GM12878 (cell line): ENCODE results near the gene CD86. TPM values are rescaled to one million over a fixed set of nuclear protein-coding genes. Genes with fewer than 3 reads are reported as not detected.

Source experiments
- ATAC-seq: fragments of 200-7000 bp; cut with Tn5 transposase; 3 replicates; pipeline ENCODE4 v1.9.1; 2020; ENCODE audit warnings: mild to moderate bottlenecking, moderate library complexity
- BruUV-seq: library from RNA; stranded (reverse); fragments of 400-500 nt; replicated peaks from 2 replicates; lab custom pipeline; 2021; lab: Mats Ljungman, UMichigan
- CTCF ChIA-PET: fragments of 300-600 bp; sonication (Branson Sonifier 250); formaldehyde crosslinking; extraction: SDS; loops from one replicate; lab custom pipeline; 2021; ENCODE audit warnings: inconsistent platforms; lab: Yijun Ruan, JAX
- POLR2A ChIA-PET: fragments of 350-600 bp; formaldehyde crosslinking; extraction: SDS; loops from one replicate; lab custom pipeline; 2021; ENCODE audit warnings: inconsistent platforms; lab: Charles Lee
- RAD21 ChIA-PET: fragments of 300-600 bp; sonication (Branson Sonifier 250); formaldehyde crosslinking; loops from one replicate; lab custom pipeline; 2023; ENCODE audit warnings: antibody characterized with exemption; ENCODE audit not compliant: unreplicated experiment; lab: Charles Lee
- SMC1A ChIA-PET: fragments of 300-600 bp; sonication (Branson Sonifier 250); formaldehyde crosslinking; loops from one replicate; lab custom pipeline; 2023; ENCODE audit not compliant: unreplicated experiment, uncharacterized antibody; lab: Charles Lee
- DNase-seq: peaks from one replicate; pipeline ENCODE4 v3.0.0-alpha.2; 2011; ENCODE audit warnings: low read depth, low spot score
- FAIRE-seq: peaks from 3 replicates; lab custom pipeline; 2011; peaks lifted over from hg19 to GRCh38; lab: Jason Lieb, UNC
- H2AFZ ChIP-seq: 2 replicates; pipeline ENCODE4 v1.6.0; 2011; ENCODE audit warnings: low read depth, low read length, control low read depth; ENCODE audit not compliant: control insufficient read depth
- H3K27ac ChIP-seq: 2 replicates; pipeline ENCODE4 v1.5.1; 2011; ENCODE audit warnings: control low read depth; ENCODE audit not compliant: control insufficient read depth, insufficient read depth
- H3K27me3 ChIP-seq, 2 experiments: replicated peaks in 1 of 2; 2 replicates each; pipeline versions ENCODE4 v1.6.0 to v1.6.1; 2011; ENCODE audit warnings: low read length in 1 of 2; ENCODE audit not compliant: control insufficient read depth in 2 of 2, insufficient read depth in 2 of 2
- H3K36me3 ChIP-seq, 2 experiments: 2 replicates each; pipeline ENCODE4 v1.5.1; 2011; ENCODE audit warnings: low read length in 1 of 2; ENCODE audit not compliant: control insufficient read depth in 2 of 2, insufficient read depth in 2 of 2
- H3K4me1 ChIP-seq: 2 replicates; pipeline ENCODE4 v1.6.1; 2011; ENCODE audit warnings: mild to moderate bottlenecking, low read length, moderate library complexity, mixed read lengths; ENCODE audit not compliant: control insufficient read depth, insufficient read depth
- H3K4me2 ChIP-seq: 2 replicates; pipeline ENCODE4 v1.6.0; 2011; ENCODE audit warnings: control low read depth; ENCODE audit not compliant: control insufficient read depth, insufficient read depth
- H3K4me3 ChIP-seq: fragments of 200-600 bp; sonication (generic); 2 replicates; pipeline ENCODE4 v1.5.1; 2016
- H3K79me2 ChIP-seq: 2 replicates; pipeline ENCODE4 v1.6.0; 2011; ENCODE audit warnings: low read length; ENCODE audit not compliant: control insufficient read depth, insufficient read depth
- H3K9ac ChIP-seq: 2 replicates; pipeline ENCODE4 v1.8.0; 2011; ENCODE audit warnings: low read length, control low read depth, mixed read lengths; ENCODE audit not compliant: control insufficient read depth, insufficient read depth
- H3K9me3 ChIP-seq: replicated peaks from 3 replicates; pipeline ENCODE4 v1.5.1; 2011; ENCODE audit warnings: mild to moderate bottlenecking, low read length; ENCODE audit not compliant: control insufficient read depth, insufficient read depth
- H4K20me1 ChIP-seq: 2 replicates; pipeline ENCODE4 v1.6.0; 2011; ENCODE audit not compliant: control insufficient read depth, insufficient read depth
- ATF3 ChIP-seq: IDR thresholded peaks from 2 replicates; pipeline ENCODE4 v1.6.1; 2011; ENCODE audit warnings: low read depth, mild to moderate bottlenecking, low read length, moderate library complexity, borderline replicate concordance; ENCODE audit errors: extremely low read depth
- BMI1 ChIP-seq: fragments of 450-650 bp; IDR thresholded peaks from 2 replicates; pipeline ENCODE4 v1.6.1; 2016; ENCODE audit warnings: mild to moderate bottlenecking, moderate library complexity, borderline replicate concordance
- CHD4 ChIP-seq: fragments of 200-600 bp; sonication (generic); IDR thresholded peaks from 2 replicates; pipeline ENCODE4 v1.6.1; 2016; ENCODE audit warnings: mild to moderate bottlenecking
- CREM ChIP-seq: IDR thresholded peaks from 2 replicates; pipeline ENCODE4 v1.6.1; 2014; ENCODE audit warnings: antibody characterized with exemption, low read depth
- E2F8 ChIP-seq: fragments of 450-650 bp; IDR thresholded peaks from 2 replicates; pipeline ENCODE4 v1.6.1; 2018; ENCODE audit warnings: mild to moderate bottlenecking, low read depth, moderate library complexity; ENCODE audit not compliant: partially characterized antibody
- FOS ChIP-seq: IDR thresholded peaks from 3 replicates; pipeline ENCODE4 v1.6.1; 2011; ENCODE audit warnings: borderline replicate concordance; ENCODE audit not compliant: insufficient read length; ENCODE audit errors: extremely low read depth
- FOXM1 ChIP-seq: IDR thresholded peaks from 2 replicates; pipeline ENCODE4 v1.6.1; 2012; ENCODE audit warnings: low read depth, mild to moderate bottlenecking, inconsistent platforms, low read length, moderate library complexity
- IRF5 ChIP-seq: fragments of 450-650 bp; IDR thresholded peaks from 2 replicates; pipeline ENCODE4 v1.6.1; 2017; ENCODE audit warnings: borderline replicate concordance
- KLF5 ChIP-seq: fragments of 450-650 bp; IDR thresholded peaks from 2 replicates; pipeline ENCODE4 v1.6.1; 2014; ENCODE audit warnings: mild to moderate bottlenecking; ENCODE audit not compliant: partially characterized antibody
- PML ChIP-seq: IDR thresholded peaks from 2 replicates; pipeline ENCODE4 v1.6.1; 2012; ENCODE audit warnings: low read length, inconsistent platforms
- RCOR1 ChIP-seq: conservative IDR thresholded peaks from 2 replicates; pipeline ENCODE4 v1.6.1; 2012; ENCODE audit warnings: low read depth, low read length, improper control_type of control experiment
- RUNX3 ChIP-seq: IDR thresholded peaks from 2 replicates; pipeline ENCODE4 v1.6.1; 2012; ENCODE audit warnings: low read length, inconsistent platforms
- SP1 ChIP-seq: IDR thresholded peaks from one replicate; pipeline ENCODE4 v1.6.1; 2011; ENCODE audit warnings: low read depth, low read length
- TAF1 ChIP-seq: IDR thresholded peaks from 2 replicates; pipeline ENCODE4 v1.6.1; 2011; ENCODE audit warnings: mild to moderate bottlenecking, low read depth, low read length, borderline replicate concordance
- YY1 ChIP-seq: IDR thresholded peaks from 2 replicates; pipeline ENCODE4 v1.6.1; 2011; ENCODE audit warnings: low read depth, mild to moderate bottlenecking, low read length
- ZBTB40 ChIP-seq: fragments of 450-650 bp; IDR thresholded peaks from 2 replicates; pipeline ENCODE4 v1.6.1; 2016; ENCODE audit warnings: mild to moderate bottlenecking, moderate library complexity, borderline replicate concordance
- ZNF274 ChIP-seq: IDR thresholded peaks from one replicate; pipeline ENCODE4 v1.8.0; 2011; ENCODE audit not compliant: insufficient read length, insufficient read depth
- ZNF384 ChIP-seq: IDR thresholded peaks from 2 replicates; pipeline ENCODE4 v1.6.1; 2012; ENCODE audit warnings: low read depth, mild to moderate bottlenecking, low read length, improper control_type of control experiment, borderline replicate concordance
- WGBS: methylation state at CpG from one replicate; pipeline ENCODE4 v1.1.6; 2016; ENCODE audit warnings: low lambda C conversion rate; ENCODE audit not compliant: insufficient replicate concordance, insufficient coverage; ENCODE audit errors: missing lambda C conversion rate; 5-methylcytosine and 5-hydroxymethylcytosine counted together
- in situ Hi-C: fragments of 300-500 bp; cut with MboI; formaldehyde crosslinking; loops from 9 replicates; pipeline ENCODE4 v1.14.3; 2018; ENCODE audit warnings: mixed read lengths
- intact Hi-C: fragments of 100-400 bp; cut with micrococcal nuclease; formaldehyde crosslinking; loops from one replicate; pipeline ENCODE4 v1.14.2; 2022; ENCODE audit not compliant: unreplicated experiment
- polyA plus RNA-seq, 11 experiments: library from polyadenylated mRNA; depleted of rRNA in 4 of 11; unstranded in 6 of 11; stranded (reverse) in 5 of 11; fragments of >200 nt; fragmentation: Nextera tagmentation in 4 of 11; fragmentation: Illumina TruSeq in 1 of 11; extraction: Ambion mirVana in 4 of 11; extraction: Trizol in 1 of 11; gene quantifications; 1 replicate in 1 of 11; 2 replicates in 10 of 11; pipeline versions ENCODE4 v1.2.1 to v1.2.3, GENCODE V29; 2011 to 2016; ENCODE audit warnings: inconsistent platforms in 2 of 11, missing spikeins in 2 of 11, low read depth in 1 of 11
- total RNA-seq, 4 experiments: library from RNA; depleted of rRNA in 3 of 4; stranded (reverse); fragments of >200 nt in 3 of 4; fragmentation: Illumina TruSeq in 1 of 4; extraction: Trizol in 1 of 4; gene quantifications; 2 replicates each; pipeline versions ENCODE4 v1.2.1 to v1.2.3, GENCODE V29; 2013 to 2021

The CD86 gene
- total and polyA plus RNA-seq, 10 of the 15 experiments (the other 5 are each of a cell fraction or from before 2014, with no cell fraction given), result 40.9 to 100 (median 55.5) TPM

- H2AFZ ChIP-seq, result no peak overlapping the region
- SMC1A ChIA-PET, result no interaction called here
- DNase-seq, result no peak
- CTCF ChIA-PET, result no interaction called here
- H3K79me2 ChIP-seq, result no peaks in the 10 kb centered on the region
- in situ Hi-C loops, result no loop called here
- no peak overlapping the region for H3K4me3 ChIP-seq
- POLR2A ChIA-PET, result no interaction called here
- no peak overlapping the region for H3K9ac ChIP-seq
- peaks cover 2% of the 10 kb centered on the region; the same call in 2 of the 3 replicates for H3K9me3 ChIP-seq
- FAIRE-seq, result no peak
- no peak for ATAC-seq
- RAD21 ChIA-PET, result no interaction called here
- H4K20me1 ChIP-seq, result no peaks in the 10 kb centered on the region
- WGBS, result 64% methylated on average over 1 of the region's 1 CpG
- H3K36me3 ChIP-seq, result no peaks in the 10 kb centered on the region
- no peak overlapping the region for H3K27ac ChIP-seq
- H3K27me3 ChIP-seq, result no peaks in the 10 kb centered on the region
- no TSS peak for BruUV-seq
- H3K4me1 ChIP-seq, result no peaks in the 10 kb centered on the region
- intact Hi-C loops, result no loop called here
- no peak overlapping the region for H3K4me2 ChIP-seq
- TF ChIP-seq KLF5, result no peak
- TF ChIP-seq ATF3, result no peak
- no peak for TF ChIP-seq PML
- no peak for TF ChIP-seq ZNF384
- TF ChIP-seq RCOR1, result no peak
- TF ChIP-seq RUNX3, result no peak
- no peak for TF ChIP-seq ZBTB40
- no peak for TF ChIP-seq FOXM1
- TF ChIP-seq SP1, result no peak
- no peak for TF ChIP-seq FOS
- TF ChIP-seq E2F8, result no peak
- no peak for TF ChIP-seq YY1
- TF ChIP-seq CREM, result no peak
- no peak for TF ChIP-seq TAF1
- TF ChIP-seq IRF5, result no peak
- TF ChIP-seq ZNF274, result no peak
- TF ChIP-seq BMI1, result no peak
- TF ChIP-seq CHD4, result no peak
Measured at GRCh38 chr3:122123850-122124249, 68.7 kb downstream of the CD86 start.
